BLaER1 (cell line): ENCODE data around the gene KSR2.
A peak's percentile ranks its signal among the peaks of the same experiment; 100 is the strongest.

Experiments
- H3K27ac ChIP-seq: shearing (Covaris generic); formaldehyde crosslinking; 2 replicates; pipeline ENCODE4 v1.8.1; 2022
- H3K27me3 ChIP-seq: shearing (Covaris generic); formaldehyde crosslinking; 2 replicates; pipeline ENCODE4 v1.8.1; 2022
- H3K36me3 ChIP-seq: shearing (Covaris generic); formaldehyde crosslinking; 2 replicates; pipeline ENCODE4 v1.8.1; 2022
- H3K4me1 ChIP-seq: shearing (Covaris generic); formaldehyde crosslinking; 2 replicates; pipeline ENCODE4 v1.8.1; 2022
- H3K4me2 ChIP-seq: shearing (Covaris generic); formaldehyde crosslinking; 2 replicates; pipeline ENCODE4 v1.8.1; 2022
- H3K4me3 ChIP-seq: shearing (Covaris generic); formaldehyde crosslinking; 2 replicates; pipeline ENCODE4 v1.8.1; 2022
- H3K9ac ChIP-seq: shearing (Covaris generic); formaldehyde crosslinking; 2 replicates; pipeline ENCODE4 v1.8.1; 2022
- H3K9me3 ChIP-seq: shearing (Covaris generic); formaldehyde crosslinking; 2 replicates; pipeline ENCODE4 v1.8.1; 2022
- H4K20me1 ChIP-seq: shearing (Covaris generic); formaldehyde crosslinking; 2 replicates; pipeline ENCODE4 v1.8.1; 2022
- Cebpa-rat ChIP-seq: shearing (Covaris generic); IDR thresholded peaks from 2 replicates; pipeline ENCODE4 v1.8.1; 2022

The KSR2 gene

DNA sequence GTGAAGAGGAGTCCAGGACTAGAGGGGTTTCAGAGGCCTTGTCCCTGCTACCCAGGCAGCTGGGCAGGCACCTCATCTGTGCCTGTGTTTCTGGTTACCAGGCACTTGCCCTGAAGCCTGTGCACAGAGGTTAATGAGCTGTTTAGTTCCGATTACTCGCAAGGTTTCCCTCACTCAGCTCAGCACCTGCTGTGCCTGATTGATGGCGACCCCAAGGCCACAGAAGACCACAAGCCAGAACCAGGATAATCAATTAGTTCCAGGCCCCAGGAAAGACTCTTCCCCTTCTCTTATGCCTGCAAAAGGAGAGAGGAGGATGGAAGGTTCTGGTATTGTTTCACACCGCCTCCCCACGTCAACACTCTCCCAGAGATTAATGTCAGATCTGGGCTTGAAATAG lies 518.6 kb downstream of the KSR2 start:
- Histone ChIP-seq H3K4me1 (peaks cover 4% of the 10 kb centered on the region; the same call in 1 of the 2 replicates), H3K4me2 (no peak overlapping the region), H3K27me3 (no peaks in the 10 kb centered on the region), H3K36me3 (no peaks in the 10 kb centered on the region), H3K9ac (no peak overlapping the region), H3K27ac (no peak overlapping the region), H4K20me1 (no peaks in the 10 kb centered on the region), H3K4me3 (no peak overlapping the region), H3K9me3 (peaks cover 24% of the 10 kb centered on the region)
- TF ChIP-seq Cebpa-rat = no peak

DNA sequence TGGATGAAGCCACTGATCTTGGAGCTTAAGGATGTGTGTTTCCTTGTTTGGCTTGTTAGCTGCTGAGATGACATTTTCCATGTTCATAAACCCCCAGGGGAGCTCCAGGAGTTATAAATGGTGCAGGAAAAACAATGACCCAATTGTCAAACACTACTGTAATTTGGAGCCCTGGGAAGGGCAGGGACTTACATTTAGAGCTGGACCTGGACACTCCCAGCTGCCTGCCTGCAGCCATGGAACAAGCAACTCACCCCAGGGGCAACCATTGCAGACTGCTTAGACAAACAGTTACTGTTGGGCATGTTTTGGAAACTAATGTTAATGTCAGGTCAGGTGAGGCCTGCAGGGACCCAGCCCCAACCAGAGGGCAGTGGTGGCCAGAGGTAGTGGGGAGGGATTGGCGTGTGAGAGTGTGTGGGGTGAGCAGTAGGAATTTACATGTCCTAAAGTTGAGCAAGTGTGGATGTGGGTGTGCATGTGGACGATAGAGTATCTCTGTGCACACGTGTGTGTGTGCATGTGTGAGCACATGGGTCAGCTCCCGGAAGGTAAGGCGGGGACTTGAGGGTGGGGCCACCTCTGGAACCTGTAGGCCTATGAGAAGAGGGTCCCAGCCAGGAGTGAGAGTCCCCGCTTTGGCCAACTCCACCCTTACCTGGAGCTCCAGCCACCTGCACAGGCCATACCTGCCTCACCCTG lies 521.0 kb downstream of the KSR2 start:
- TF ChIP-seq Cebpa-rat = no peak
- Histone ChIP-seq H3K27ac (no peak overlapping the region), H3K36me3 (no peaks in the 10 kb centered on the region), H3K9me3 (peaks cover 24% of the 10 kb centered on the region), H3K4me3 (no peak overlapping the region), H3K9ac (no peak overlapping the region), H4K20me1 (no peaks in the 10 kb centered on the region), H3K27me3 (no peaks in the 10 kb centered on the region), H3K4me1 (peaks cover 9% of the 10 kb centered on the region; the same call in 1 of the 2 replicates), H3K4me2 (no peak overlapping the region)

- TF ChIP-seq Cebpa-rat = no peak
- Histone ChIP-seq H3K36me3 (no peaks in the 10 kb centered on the region), H3K4me2 (peak overlapping the region; percentile 8; the same call in 1 of the 2 replicates), H3K27ac (no peak overlapping the region), H3K4me1 (peaks cover 9% of the 10 kb centered on the region; the same call in 1 of the 2 replicates), H3K9me3 (peaks cover 24% of the 10 kb centered on the region), H3K9ac (no peak overlapping the region), H3K27me3 (no peaks in the 10 kb centered on the region), H4K20me1 (no peaks in the 10 kb centered on the region), H3K4me3 (no peak overlapping the region)
Observed at GRCh38 chr12:117444781-117445180, 524.0 kb downstream of the KSR2 start.

- no peak overlapping the region for H3K27ac ChIP-seq
- H4K20me1 ChIP-seq = no peaks in the 10 kb centered on the region
- no peaks in the 10 kb centered on the region for H3K36me3 ChIP-seq
- H3K4me1 ChIP-seq = peaks cover 9% of the 10 kb centered on the region; the same call in 1 of the 2 replicates
- H3K4me2 ChIP-seq = no peak overlapping the region
- H3K4me3 ChIP-seq = no peak overlapping the region
- no peak for TF ChIP-seq Cebpa-rat
- H3K9ac ChIP-seq = no peak overlapping the region
- H3K27me3 ChIP-seq = no peaks in the 10 kb centered on the region
- peaks cover 11% of the 10 kb centered on the region for H3K9me3 ChIP-seq
Observed at GRCh38 chr12:117441751-117442150, 527.0 kb downstream of the KSR2 start.

- H3K9me3 ChIP-seq = no peaks in the 10 kb centered on the region
- H3K27ac ChIP-seq = no peak overlapping the region
- H3K4me1 ChIP-seq = peaks cover 5% of the 10 kb centered on the region; the same call in 1 of the 2 replicates
- no peaks in the 10 kb centered on the region for H3K27me3 ChIP-seq
- no peak overlapping the region for H3K9ac ChIP-seq
- H3K4me2 ChIP-seq = no peak overlapping the region
- H3K4me3 ChIP-seq = no peak overlapping the region
- no peak for TF ChIP-seq Cebpa-rat
- H4K20me1 ChIP-seq = no peaks in the 10 kb centered on the region
- H3K36me3 ChIP-seq = no peaks in the 10 kb centered on the region
Observed at GRCh38 chr12:117440384-117440783, 528.4 kb downstream of the KSR2 start.

GRCh38 chr12:117439531-117440001 lies 529.2 kb downstream of the KSR2 start:
- no peak overlapping the region for H3K4me2 ChIP-seq
- no peak for TF ChIP-seq Cebpa-rat
- no peak overlapping the region for H3K4me3 ChIP-seq
- H3K36me3 ChIP-seq = no peaks in the 10 kb centered on the region
- no peak overlapping the region for H3K9ac ChIP-seq
- H3K4me1 ChIP-seq = 0 out of 2 replicates have a peak, but pooled peaks cover under 1% of the 10 kb centered on the region
- H3K27ac ChIP-seq = no peak overlapping the region
- H4K20me1 ChIP-seq = no peaks in the 10 kb centered on the region
- H3K27me3 ChIP-seq = no peaks in the 10 kb centered on the region
- H3K9me3 ChIP-seq = no peaks in the 10 kb centered on the region

DNA sequence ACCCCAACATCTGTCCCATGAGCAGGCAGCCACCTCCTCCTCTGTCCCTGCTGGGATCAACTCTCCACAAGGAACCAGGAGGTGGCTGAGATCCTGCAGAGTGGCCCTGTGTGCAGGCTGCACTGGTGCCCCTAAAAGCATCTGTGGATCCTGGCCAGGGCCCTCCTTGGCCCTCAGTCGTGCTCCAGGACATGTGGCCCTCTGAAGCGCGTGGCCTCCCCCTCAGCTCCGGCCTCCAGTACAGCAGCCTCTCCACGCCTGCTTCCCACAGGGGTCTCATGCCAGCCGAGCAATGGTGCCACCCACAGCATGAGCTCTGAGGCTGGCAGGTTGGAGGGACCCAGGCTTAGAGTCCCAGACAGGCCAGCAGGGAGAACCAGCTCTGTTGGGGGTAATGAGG lies 530.0 kb downstream of the KSR2 start:
- no peak for TF ChIP-seq Cebpa-rat
- Histone ChIP-seq H3K4me3 (no peak overlapping the region), H3K4me1 (no peaks in the 10 kb centered on the region), H3K9ac (no peak overlapping the region), H3K4me2 (no peak overlapping the region), H4K20me1 (no peaks in the 10 kb centered on the region), H3K9me3 (no peaks in the 10 kb centered on the region), H3K36me3 (no peaks in the 10 kb centered on the region), H3K27me3 (no peaks in the 10 kb centered on the region), H3K27ac (no peak overlapping the region)

DNA sequence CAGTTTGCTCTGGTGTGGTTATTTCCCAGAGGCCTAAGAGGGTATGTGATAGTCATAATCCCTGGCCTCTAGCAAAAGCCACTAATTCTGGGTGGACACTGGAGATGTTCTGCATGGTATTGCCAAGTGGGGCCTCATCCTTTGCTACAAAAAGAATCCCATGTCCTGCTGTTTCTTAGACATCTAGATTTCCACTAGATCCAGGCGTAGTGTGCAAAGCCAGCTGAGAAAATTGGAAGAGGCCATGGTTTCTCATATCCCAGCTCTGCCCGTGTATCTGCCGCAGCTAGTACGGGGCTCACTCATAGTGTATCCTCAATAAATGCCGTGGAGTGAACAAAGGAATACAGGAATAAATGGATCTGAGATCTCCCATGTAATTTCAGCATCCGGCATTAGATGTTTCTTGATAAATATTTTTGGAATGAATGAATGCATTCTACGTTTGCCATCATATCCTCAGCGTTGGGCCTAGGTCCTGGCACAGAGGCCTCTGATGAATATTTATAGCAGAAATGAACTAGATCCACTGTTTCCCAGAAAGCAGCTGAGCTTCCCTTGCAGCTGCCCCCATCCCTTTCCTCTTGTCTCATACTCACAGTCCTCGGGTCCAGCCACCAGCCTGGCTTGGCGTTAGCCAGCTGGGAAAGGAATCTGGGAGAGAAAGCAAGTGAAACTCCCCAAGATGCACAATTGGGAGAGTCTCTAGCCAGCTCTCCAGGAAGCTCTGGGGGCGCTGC lies 531.1 kb downstream of the KSR2 start:
- no peak for TF ChIP-seq Cebpa-rat
- Histone ChIP-seq H3K9ac (no peak overlapping the region), H4K20me1 (no peaks in the 10 kb centered on the region), H3K4me2 (no peak overlapping the region), H3K4me1 (no peaks in the 10 kb centered on the region), H3K4me3 (no peak overlapping the region), H3K27me3 (no peaks in the 10 kb centered on the region), H3K27ac (no peak overlapping the region), H3K9me3 (no peaks in the 10 kb centered on the region), H3K36me3 (no peaks in the 10 kb centered on the region)

GRCh38 chr12:117433878-117434277 lies 534.9 kb downstream of the KSR2 start:
- Histone ChIP-seq H3K36me3 (no peaks in the 10 kb centered on the region), H3K4me3 (no peak overlapping the region), H3K27ac (no peak overlapping the region), H3K27me3 (no peaks in the 10 kb centered on the region), H3K9ac (no peak overlapping the region), H4K20me1 (no peaks in the 10 kb centered on the region), H3K9me3 (no peaks in the 10 kb centered on the region), H3K4me1 (no peaks in the 10 kb centered on the region), H3K4me2 (no peak overlapping the region)
- TF ChIP-seq Cebpa-rat = no peak

GRCh38 chr12:117430246-117430645 lies 538.5 kb downstream of the KSR2 start:
- Histone ChIP-seq H3K36me3 (no peaks in the 10 kb centered on the region), H3K9me3 (no peaks in the 10 kb centered on the region; the same call in 1 of the 2 replicates), H3K9ac (no peak overlapping the region), H3K27me3 (no peaks in the 10 kb centered on the region), H3K4me2 (no peak overlapping the region), H4K20me1 (no peaks in the 10 kb centered on the region), H3K4me3 (no peak overlapping the region), H3K27ac (no peak overlapping the region), H3K4me1 (no peaks in the 10 kb centered on the region)
- no peak for TF ChIP-seq Cebpa-rat
